ENCODE results near the gene LAPTM5. TPM values are rescaled to one million over a fixed set of nuclear protein-coding genes. Genes with fewer than 3 reads are reported as not detected.

LAPTM5 gene
- total RNA-seq, 1 experiment from 2014 or later: not detected

DNA sequence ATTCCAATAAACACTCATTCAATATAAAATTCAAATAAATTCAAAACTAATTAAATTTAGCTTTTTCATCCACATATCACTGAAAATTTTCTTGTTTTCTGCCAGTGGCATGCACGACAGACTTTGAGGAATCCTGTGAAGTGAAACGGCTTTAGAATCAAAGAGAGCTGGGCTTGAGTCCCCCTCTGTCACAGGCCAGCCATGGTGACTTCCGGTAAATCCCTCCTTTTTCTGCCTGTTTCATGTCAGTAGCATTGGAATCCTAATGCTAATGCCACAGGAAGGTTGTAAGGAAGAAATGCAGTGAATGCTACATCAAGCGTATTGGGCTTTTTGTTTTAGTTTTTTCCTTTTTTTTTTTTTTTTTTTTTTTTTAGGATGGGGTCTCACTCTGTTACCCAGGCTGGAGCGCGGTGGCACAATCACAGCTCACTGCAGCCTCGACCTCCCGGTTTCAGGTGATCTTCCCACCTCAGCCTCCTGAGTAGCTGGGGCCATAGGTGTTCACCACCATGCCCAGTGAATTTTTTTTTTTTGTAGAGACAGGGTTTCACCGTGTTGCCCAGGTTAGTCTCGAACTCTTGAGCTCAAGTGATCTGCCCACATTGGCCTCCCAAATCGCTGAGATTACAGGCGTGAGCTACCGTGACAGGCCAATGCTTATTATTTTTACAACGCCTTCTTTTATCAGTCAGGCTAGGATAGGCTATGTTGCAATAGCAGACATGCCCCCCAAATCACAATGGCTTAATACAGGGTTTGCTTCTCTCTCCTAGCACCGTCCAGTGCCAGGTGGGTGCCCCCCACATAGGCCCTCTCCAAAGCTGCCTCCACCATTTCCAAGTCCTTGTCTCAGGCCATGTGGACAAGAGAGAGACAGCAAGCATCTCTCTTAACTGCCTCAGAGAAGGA lies 30.5 kb downstream of the LAPTM5 start:
- Histone ChIP-seq H3K27me3 (replicated peaks; ENCODE audit: insufficient read depth, low read depth, low read length, poor library complexity) (no peaks in the 10 kb centered on the region), H3K4me1 (ENCODE audit: insufficient read depth, low read length, poor library complexity, severe bottlenecking) (no peaks in the 10 kb centered on the region), H3K9me3 (ENCODE audit: low read depth, low read length, poor library complexity, severe bottlenecking) (no peaks in the 10 kb centered on the region), H3K4me3 (ENCODE audit: low read depth, low read length, poor library complexity, severe bottlenecking) (no peak overlapping the region), H3K27ac (ENCODE audit: low read depth, low read length, poor library complexity, severe bottlenecking) (no peak overlapping the region), H3K36me3 (ENCODE audit: insufficient read depth, low read length, poor library complexity, severe bottlenecking) (no peaks in the 10 kb centered on the region)
- ChIA-PET POLR2A (ENCODE audit: low non-redundant PET) (interaction anchor here (0.7 kb wide), 1 partner anchor 142 kb away, joined by 3 read pairs; no protein-coding TSS in a partner anchor), CTCF (interaction anchor here (1.3 kb wide), 1 partner anchor 52 kb away, joined by 4 read pairs; no protein-coding TSS in a partner anchor)
- BruUV-seq (replicated peaks): no TSS peak
- intact Hi-C loops (cut with micrococcal nuclease; ENCODE audit: unreplicated experiment): no loop called here
- no peak for DNase-seq (ENCODE audit: low spot score)
- TF ChIP-seq, protein P1, sequence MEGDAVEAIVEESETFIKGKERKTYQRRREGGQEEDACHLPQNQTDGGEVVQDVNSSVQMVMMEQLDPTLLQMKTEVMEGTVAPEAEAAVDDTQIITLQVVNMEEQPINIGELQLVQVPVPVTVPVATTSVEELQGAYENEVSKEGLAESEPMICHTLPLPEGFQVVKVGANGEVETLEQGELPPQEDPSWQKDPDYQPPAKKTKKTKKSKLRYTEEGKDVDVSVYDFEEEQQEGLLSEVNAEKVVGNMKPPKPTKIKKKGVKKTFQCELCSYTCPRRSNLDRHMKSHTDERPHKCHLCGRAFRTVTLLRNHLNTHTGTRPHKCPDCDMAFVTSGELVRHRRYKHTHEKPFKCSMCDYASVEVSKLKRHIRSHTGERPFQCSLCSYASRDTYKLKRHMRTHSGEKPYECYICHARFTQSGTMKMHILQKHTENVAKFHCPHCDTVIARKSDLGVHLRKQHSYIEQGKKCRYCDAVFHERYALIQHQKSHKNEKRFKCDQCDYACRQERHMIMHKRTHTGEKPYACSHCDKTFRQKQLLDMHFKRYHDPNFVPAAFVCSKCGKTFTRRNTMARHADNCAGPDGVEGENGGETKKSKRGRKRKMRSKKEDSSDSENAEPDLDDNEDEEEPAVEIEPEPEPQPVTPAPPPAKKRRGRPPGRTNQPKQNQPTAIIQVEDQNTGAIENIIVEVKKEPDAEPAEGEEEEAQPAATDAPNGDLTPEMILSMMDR (conservative IDR thresholded peaks at IDR 0.05; ENCODE audit: low read depth, low read length): no peak
- TF ChIP-seq EZH2 (IDR thresholded peaks at IDR 0.05; ENCODE audit: borderline replicate concordance, low read depth, low read length, poor library complexity, severe bottlenecking): no peak

DNA sequence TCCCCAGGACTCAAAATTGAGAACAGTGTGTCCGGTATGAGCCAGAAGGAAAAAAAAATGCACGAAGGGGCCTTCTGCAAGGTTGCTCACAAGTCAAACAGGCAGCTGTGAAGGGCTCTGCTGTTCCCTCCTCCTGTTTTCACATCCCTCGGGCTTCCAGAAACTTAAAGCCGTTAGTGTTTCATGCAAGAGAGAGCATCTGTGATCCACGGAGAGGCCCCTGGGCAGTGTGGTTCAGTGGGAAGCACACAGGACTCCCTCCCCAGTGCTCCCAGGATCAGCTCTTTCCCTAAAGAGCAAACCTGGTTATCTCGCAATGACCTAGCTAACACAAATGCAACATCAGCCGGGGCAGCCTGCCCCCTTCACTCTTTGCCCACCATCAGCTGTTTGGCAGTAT lies 31.3 kb downstream of the LAPTM5 start:
- H3K36me3 ChIP-seq (ENCODE audit: insufficient read depth, low read length, poor library complexity, severe bottlenecking): no peaks in the 10 kb centered on the region
- intact Hi-C loops (cut with micrococcal nuclease; ENCODE audit: unreplicated experiment): no loop called here
- POLR2A ChIA-PET (ENCODE audit: low non-redundant PET): no interaction called here

DNA sequence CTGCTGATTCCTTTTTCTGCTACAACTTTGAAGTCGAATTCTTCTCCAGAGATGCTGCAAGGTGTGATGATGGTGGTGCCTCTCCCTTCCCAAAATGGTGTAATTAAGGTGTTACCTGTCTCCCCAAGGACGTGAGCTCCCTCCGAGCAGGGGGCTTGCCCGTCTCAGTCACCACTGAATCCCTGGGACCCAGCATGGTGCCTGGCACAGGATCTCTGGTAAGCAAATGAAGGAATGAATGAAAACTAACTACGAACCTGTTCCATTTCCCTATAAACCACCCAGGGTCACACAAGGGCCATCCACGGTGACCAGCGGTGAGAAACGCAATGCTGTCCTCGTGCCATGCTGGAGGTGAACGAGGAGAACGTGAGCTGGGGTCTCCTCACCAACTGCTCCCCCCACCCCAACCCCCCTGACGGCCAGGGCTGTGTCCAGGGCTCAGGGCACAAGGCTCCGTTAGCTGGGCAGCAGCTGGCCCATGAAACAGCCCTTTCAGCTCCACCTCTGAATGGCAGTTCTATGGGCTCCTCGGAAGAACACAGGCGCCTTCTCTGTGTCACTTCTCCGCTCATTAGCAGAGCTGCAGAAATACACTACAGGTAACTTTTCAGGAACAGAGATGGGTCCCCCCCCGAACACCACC lies 32.0 kb downstream of the LAPTM5 start:
- Histone ChIP-seq H3K27me3 (replicated peaks; ENCODE audit: insufficient read depth, low read depth, low read length, poor library complexity) (no peaks in the 10 kb centered on the region), H3K4me3 (ENCODE audit: low read depth, low read length, poor library complexity, severe bottlenecking) (no peak overlapping the region), H3K36me3 (ENCODE audit: insufficient read depth, low read length, poor library complexity, severe bottlenecking) (no peaks in the 10 kb centered on the region), H3K27ac (ENCODE audit: low read depth, low read length, poor library complexity, severe bottlenecking) (no peak overlapping the region), H3K9me3 (ENCODE audit: low read depth, low read length, poor library complexity, severe bottlenecking) (no peaks in the 10 kb centered on the region), H3K4me1 (ENCODE audit: insufficient read depth, low read length, poor library complexity, severe bottlenecking) (no peaks in the 10 kb centered on the region)
- POLR2A ChIA-PET (ENCODE audit: low non-redundant PET): interaction anchor here (0.7 kb wide), 1 partner anchor 179 kb away, joined by 5 read pairs; no protein-coding TSS in a partner anchor
- intact Hi-C loops (cut with micrococcal nuclease; ENCODE audit: unreplicated experiment): no loop called here
- TF ChIP-seq EZH2 (IDR thresholded peaks at IDR 0.05; ENCODE audit: borderline replicate concordance, low read depth, low read length, poor library complexity, severe bottlenecking): no peak
- TF ChIP-seq, protein P1 (conservative IDR thresholded peaks at IDR 0.05; ENCODE audit: low read depth, low read length): no peak
- no peak for DNase-seq (ENCODE audit: low spot score)
- no TSS peak for BruUV-seq (replicated peaks)
- CTCF ChIA-PET: interaction anchor here (0.7 kb wide), 1 partner anchor 76 kb away, joined by 4 read pairs; no protein-coding TSS in a partner anchor

More for the DNA sequence above, 31.3 kb downstream of the LAPTM5 start:
- TF ChIP-seq, protein P1 (conservative IDR thresholded peaks at IDR 0.05; ENCODE audit: low read depth, low read length): no peak
- no peak for TF ChIP-seq EZH2 (IDR thresholded peaks at IDR 0.05; ENCODE audit: borderline replicate concordance, low read depth, low read length, poor library complexity, severe bottlenecking)
- Histone ChIP-seq H3K9me3 (ENCODE audit: low read depth, low read length, poor library complexity, severe bottlenecking) (no peaks in the 10 kb centered on the region), H3K4me3 (ENCODE audit: low read depth, low read length, poor library complexity, severe bottlenecking) (no peak overlapping the region), H3K27me3 (replicated peaks; ENCODE audit: insufficient read depth, low read depth, low read length, poor library complexity) (no peaks in the 10 kb centered on the region), H3K4me1 (ENCODE audit: insufficient read depth, low read length, poor library complexity, severe bottlenecking) (no peaks in the 10 kb centered on the region), H3K27ac (ENCODE audit: low read depth, low read length, poor library complexity, severe bottlenecking) (no peak overlapping the region)
- BruUV-seq (replicated peaks): no TSS peak
- CTCF ChIA-PET: no interaction called here
- DNase-seq (ENCODE audit: low spot score): no peak

Measured in A673 (cell line).